Activated naive CD4-positive, alpha-beta T cell treated with anti-CD3 and anti-CD28 coated beads, Interleukin-2, amount 50 U/mL, for 24 hours (primary cell): ENCODE measurements around the gene HOXA6.

Source experiments
- H3K27ac Mint-ChIP-seq: one replicate; pipeline ENCODE4 v1.8.0; 2021; ENCODE audit warnings: mild to moderate bottlenecking, mixed read lengths
- H3K27me3 Mint-ChIP-seq: one replicate; pipeline ENCODE4 v1.8.0; 2021; ENCODE audit warnings: mixed read lengths
- H3K36me3 Mint-ChIP-seq: one replicate; pipeline ENCODE4 v1.8.0; 2021; ENCODE audit warnings: mixed read lengths
- H3K4me1 Mint-ChIP-seq: one replicate; pipeline ENCODE4 v1.8.0; 2021; ENCODE audit warnings: mixed read lengths
- H3K4me3 Mint-ChIP-seq: one replicate; pipeline ENCODE4 v1.8.0; 2021; ENCODE audit warnings: mild to moderate bottlenecking, mixed read lengths
- H3K9me3 Mint-ChIP-seq: one replicate; pipeline ENCODE4 v1.8.0; 2021; ENCODE audit warnings: mixed read lengths

Gene HOXA6

DNA sequence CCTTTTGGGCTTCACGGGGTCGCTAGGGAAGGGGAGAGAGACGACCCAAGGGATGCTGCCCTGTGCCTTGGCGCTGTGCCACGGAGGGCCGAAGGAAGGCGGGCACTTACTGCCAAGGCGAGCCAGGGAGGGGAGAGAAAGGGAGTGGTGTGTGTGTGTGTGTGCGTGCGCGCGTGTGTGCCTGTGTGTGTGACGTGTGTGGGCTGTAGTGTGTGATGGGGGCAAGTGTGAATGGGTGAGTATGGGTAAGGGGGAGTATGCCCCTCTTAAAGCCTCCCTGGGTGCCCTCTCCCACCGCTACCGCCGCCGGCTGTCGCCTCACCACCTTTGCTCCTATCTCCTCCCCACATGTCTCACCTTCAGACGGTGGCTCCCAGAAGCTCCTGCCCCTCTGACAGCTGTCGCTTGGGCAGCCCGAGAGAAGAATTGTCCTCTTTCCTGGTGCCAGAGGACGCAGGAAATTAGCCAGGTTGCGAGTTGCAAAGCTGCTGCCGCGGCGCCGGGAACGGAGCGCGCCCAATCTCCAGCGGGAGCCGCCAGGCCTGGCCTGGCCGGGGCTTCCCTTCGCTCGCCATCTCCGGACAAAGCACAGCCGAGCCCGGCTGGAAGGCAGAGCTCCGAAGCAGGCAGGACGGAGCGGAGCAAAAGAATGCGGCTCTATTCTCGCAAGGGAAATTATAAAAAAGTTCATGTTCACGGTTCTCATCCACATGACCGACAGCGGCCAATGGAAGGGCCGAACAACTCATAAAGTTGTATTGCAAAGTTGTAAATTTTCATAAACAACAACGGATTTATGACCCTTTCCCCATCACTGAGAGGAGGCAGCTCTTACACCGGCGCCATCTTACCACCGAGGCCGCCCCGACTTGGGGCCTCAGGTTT is 4.6 kb upstream of the HOXA6 start, which contains the start of gene HOXA3:
Gene HOXA3 (minus strand): TSS at position 653 of the 885 bp plus-strand sequence. CDS start 41,943 bp downstream, outside the sequence.
- H3K36me3 Mint-ChIP-seq, result peaks cover 3% of the 10 kb centered on the region
- H3K9me3 Mint-ChIP-seq, result no peaks in the 10 kb centered on the region
- H3K4me3 Mint-ChIP-seq, result peak within 1 kb of the TSS; percentile 80
- H3K27me3 Mint-ChIP-seq, result peaks cover 67% of the 10 kb centered on the region
- H3K27ac Mint-ChIP-seq, result peak within 1 kb of the TSS; percentile 91
- H3K4me1 Mint-ChIP-seq, result peaks cover 57% of the 10 kb centered on the region

GRCh38 chr7:27151341-27151930 is 3.9 kb upstream of the HOXA6 start:
- peaks cover 69% of the 10 kb centered on the region for H3K27me3 Mint-ChIP-seq
- peak overlapping the region; percentile 91 for H3K27ac Mint-ChIP-seq
- H3K4me1 Mint-ChIP-seq, result peaks cover 56% of the 10 kb centered on the region
- peak overlapping the region; percentile 80 for H3K4me3 Mint-ChIP-seq
- peaks cover 3% of the 10 kb centered on the region for H3K36me3 Mint-ChIP-seq
- no peaks in the 10 kb centered on the region for H3K9me3 Mint-ChIP-seq

DNA sequence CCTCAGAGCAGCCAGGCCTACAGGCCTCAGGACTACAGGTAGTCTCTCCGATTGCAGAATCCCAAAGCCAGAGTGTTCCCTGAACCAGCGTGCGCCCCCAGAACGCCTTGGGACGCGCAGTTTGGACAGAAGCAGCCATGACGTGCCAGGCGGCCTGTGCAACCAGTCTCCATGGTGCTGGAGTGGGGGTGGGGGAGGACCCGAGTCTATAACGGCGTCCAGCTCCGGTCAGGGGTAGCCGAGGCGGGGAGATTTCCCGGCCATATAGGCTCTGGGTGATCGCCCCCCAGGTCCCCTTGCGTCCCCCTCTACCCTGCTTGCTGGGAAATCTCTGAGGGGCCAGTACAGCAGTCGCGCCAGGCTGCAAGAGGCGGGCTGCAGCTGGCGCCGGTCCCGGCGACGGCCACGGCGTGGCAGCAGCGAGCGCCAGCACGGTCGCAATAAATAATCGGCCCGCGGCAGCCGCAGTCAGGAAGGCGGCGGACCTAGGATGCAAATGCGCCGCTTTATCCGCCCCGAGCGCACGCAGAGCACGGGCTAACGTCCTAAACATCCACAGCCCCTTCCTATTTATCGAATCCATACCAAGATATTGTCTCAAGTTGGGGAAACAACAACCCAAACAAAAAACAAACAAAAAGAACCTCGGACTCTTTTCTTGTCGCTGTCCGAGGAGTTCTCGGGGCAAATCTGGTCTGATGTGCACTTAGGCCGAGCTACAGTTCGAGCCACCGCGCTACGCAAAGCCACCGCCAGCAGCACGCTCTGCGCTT is 3.2 kb upstream of the HOXA6 start:
- peaks cover 50% of the 10 kb centered on the region for H3K4me1 Mint-ChIP-seq
- no peak overlapping the region for H3K27ac Mint-ChIP-seq
- no peaks in the 10 kb centered on the region for H3K9me3 Mint-ChIP-seq
- peak overlapping the region; percentile 80 for H3K4me3 Mint-ChIP-seq
- H3K36me3 Mint-ChIP-seq, result peaks cover 3% of the 10 kb centered on the region
- H3K27me3 Mint-ChIP-seq, result peaks cover 72% of the 10 kb centered on the region

GRCh38 chr7:27149842-27150567 is 2.4 kb upstream of the HOXA6 start:
- Mint-ChIP-seq H3K4me3 (no peak overlapping the region), H3K36me3 (peaks cover 3% of the 10 kb centered on the region), H3K27me3 (peaks cover 69% of the 10 kb centered on the region), H3K27ac (no peak overlapping the region), H3K9me3 (no peaks in the 10 kb centered on the region), H3K4me1 (peaks cover 43% of the 10 kb centered on the region)

DNA sequence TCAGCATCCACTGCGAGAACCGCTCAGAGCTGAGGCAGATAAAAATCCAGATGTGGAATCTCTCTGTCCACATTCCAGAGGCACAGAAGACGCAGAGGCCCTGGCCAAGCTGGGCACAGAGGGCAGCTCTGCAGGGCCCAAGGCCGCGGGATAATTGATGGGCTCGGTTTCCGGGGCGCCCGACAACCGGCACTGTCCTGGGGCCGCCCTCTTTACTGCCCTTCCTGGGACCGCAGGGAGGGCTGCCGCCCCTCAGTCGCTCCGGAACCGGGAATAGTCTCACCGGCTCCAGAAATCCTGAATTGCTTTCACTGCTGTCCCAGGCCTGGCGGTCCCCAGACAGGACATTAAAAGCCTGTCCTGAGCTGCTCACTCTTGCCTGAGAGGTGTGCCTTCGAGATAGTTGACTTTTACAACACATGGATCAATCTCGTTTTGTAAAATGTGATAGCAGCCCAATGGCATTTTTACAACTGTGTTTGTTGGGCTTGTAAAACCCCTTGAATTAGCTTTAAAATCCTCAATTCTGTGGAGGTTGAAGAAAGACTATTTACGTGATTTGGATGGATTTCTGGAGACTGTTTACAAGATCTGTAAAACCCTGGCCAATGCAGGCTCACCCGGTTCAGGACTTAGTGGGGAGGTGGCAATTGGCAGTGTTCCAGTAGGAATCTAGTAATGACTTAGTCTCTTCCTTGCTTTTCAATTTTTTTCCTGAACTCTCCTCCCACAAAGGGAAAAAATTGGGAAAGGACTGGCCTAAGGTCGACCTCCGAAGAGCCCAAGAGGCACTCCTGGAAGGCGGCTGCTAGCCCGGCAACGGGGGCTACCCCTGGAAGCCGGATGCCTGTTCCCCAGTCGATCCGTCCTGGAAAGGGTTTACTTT is 1.4 kb upstream of the HOXA6 start:
- no peak overlapping the region for H3K27ac Mint-ChIP-seq
- no peaks in the 10 kb centered on the region for H3K36me3 Mint-ChIP-seq
- no peak overlapping the region for H3K4me3 Mint-ChIP-seq
- H3K4me1 Mint-ChIP-seq, result peaks cover 33% of the 10 kb centered on the region
- H3K27me3 Mint-ChIP-seq, result peaks cover 63% of the 10 kb centered on the region
- H3K9me3 Mint-ChIP-seq, result no peaks in the 10 kb centered on the region

DNA sequence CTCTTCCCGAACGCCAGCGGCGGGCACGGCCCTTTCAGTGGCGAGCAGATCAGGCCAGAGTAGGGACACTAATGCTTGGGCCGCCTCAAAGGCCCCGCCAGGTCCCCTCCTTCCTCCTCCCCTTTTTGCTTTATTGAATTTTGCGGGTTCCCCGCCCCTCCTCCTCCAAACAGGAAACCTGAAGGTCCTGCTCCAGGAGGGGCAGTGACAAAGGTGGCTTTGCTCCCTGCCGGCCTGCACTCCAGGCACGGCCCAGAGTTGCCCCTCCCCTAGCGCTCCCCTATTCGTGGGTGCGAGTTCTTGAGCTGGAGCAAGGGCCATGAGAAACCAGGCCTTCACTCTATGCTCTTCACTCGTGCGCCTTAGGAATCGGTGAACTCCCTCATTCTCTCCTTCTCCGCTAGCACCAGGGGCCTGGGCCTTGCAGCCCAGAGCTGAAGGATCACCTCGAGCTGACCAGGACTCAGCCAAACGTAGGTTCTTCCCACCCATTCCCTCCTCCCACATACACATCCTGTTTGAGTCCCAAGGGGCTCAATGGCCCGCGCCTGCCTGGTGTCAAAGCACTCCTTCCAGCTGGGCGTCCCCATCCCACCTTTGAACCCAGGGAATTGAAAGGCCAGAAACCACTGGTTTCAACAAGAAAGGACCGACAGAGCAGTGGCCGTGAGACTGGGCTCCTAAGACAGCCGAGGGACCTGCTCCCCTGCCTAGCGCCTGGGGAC is 619 bp upstream of the HOXA6 start:
- peaks cover 26% of the 10 kb centered on the region for H3K4me1 Mint-ChIP-seq
- peaks cover 55% of the 10 kb centered on the region for H3K27me3 Mint-ChIP-seq

GRCh38 chr7:27146491-27147198 is 929 bp downstream of the HOXA6 start:
- Mint-ChIP-seq H3K36me3 (no peaks in the 10 kb centered on the region), H3K4me1 (peaks cover 21% of the 10 kb centered on the region), H3K27me3 (peaks cover 53% of the 10 kb centered on the region), H3K9me3 (no peaks in the 10 kb centered on the region), H3K27ac (no peak overlapping the region), H3K4me3 (no peak overlapping the region)

More for the DNA sequence above, 619 bp upstream of the HOXA6 start:
- Mint-ChIP-seq H3K4me3 (peak overlapping the region; percentile 76), H3K27ac (peak overlapping the region; percentile 62), H3K9me3 (no peaks in the 10 kb centered on the region), H3K36me3 (no peaks in the 10 kb centered on the region)

GRCh38 chr7:27145914-27146412 is 1.6 kb downstream of the HOXA6 start:
- Mint-ChIP-seq H3K9me3 (no peaks in the 10 kb centered on the region), H3K4me1 (peaks cover 14% of the 10 kb centered on the region), H3K36me3 (no peaks in the 10 kb centered on the region), H3K27ac (no peak overlapping the region), H3K27me3 (peaks cover 52% of the 10 kb centered on the region), H3K4me3 (no peak overlapping the region)

GRCh38 chr7:27145165-27145913 is 2.2 kb downstream of the HOXA6 start:
- no peaks in the 10 kb centered on the region for H3K36me3 Mint-ChIP-seq
- peak overlapping the region; percentile 41 for H3K27ac Mint-ChIP-seq
- no peak overlapping the region for H3K4me3 Mint-ChIP-seq
- no peaks in the 10 kb centered on the region for H3K9me3 Mint-ChIP-seq
- peaks cover 49% of the 10 kb centered on the region for H3K27me3 Mint-ChIP-seq
- peaks cover 7% of the 10 kb centered on the region for H3K4me1 Mint-ChIP-seq

- no peaks in the 10 kb centered on the region for H3K36me3 Mint-ChIP-seq
- H3K9me3 Mint-ChIP-seq, result no peaks in the 10 kb centered on the region
- H3K27me3 Mint-ChIP-seq, result peaks cover 43% of the 10 kb centered on the region
- H3K4me3 Mint-ChIP-seq, result no peak overlapping the region
- peaks cover 7% of the 10 kb centered on the region for H3K4me1 Mint-ChIP-seq
- no peak overlapping the region for H3K27ac Mint-ChIP-seq
These were observed 2.8 kb downstream of the HOXA6 start for GRCh38 chr7:27144781-27145164.

GRCh38 chr7:27143950-27144780 is 3.4 kb downstream of the HOXA6 start:
- Mint-ChIP-seq H3K27ac (no peak overlapping the region), H3K4me3 (no peak overlapping the region), H3K36me3 (no peaks in the 10 kb centered on the region), H3K9me3 (no peaks in the 10 kb centered on the region), H3K27me3 (peaks cover 39% of the 10 kb centered on the region), H3K4me1 (peaks cover 7% of the 10 kb centered on the region)
